ENCODE results near the gene PAXX.
"Not testable (repeated sequence)": the region's sequence is repeated elsewhere in the genome, so short reads cannot be mapped to it uniquely, and the experiment has no call there.

The PAXX gene

GRCh38 chr9:137031904-137032640 lies 39.9 kb downstream of the PAXX start, which contains the start of gene FUT7:
Gene FUT7, minus strand, starts transcription at chr9:137032088. Its CDS starts 97 bp downstream, at chr9:137031991.
- DNase-seq = no peak

DNA sequence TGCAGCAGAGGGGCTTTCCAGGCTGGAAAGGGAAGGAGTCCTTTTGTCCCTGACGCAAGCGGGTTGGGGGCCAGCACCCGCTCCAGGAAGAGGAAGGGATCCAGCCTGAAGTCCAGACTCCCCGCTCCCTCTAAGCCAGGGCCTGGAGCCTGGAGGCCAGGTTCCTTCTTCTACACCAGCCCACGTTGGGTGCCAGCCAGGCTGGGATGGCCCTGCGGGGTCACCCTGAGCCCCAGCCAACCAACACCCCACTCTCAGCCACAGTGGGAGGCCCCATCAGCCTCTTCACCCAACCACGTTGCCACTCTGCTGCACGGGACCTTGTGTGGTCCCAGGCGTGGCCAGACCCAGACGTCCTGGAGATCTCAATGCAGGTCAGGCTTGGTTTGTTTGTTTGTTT lies 40.6 kb downstream of the PAXX start:
- DNase-seq = no peak

DNA sequence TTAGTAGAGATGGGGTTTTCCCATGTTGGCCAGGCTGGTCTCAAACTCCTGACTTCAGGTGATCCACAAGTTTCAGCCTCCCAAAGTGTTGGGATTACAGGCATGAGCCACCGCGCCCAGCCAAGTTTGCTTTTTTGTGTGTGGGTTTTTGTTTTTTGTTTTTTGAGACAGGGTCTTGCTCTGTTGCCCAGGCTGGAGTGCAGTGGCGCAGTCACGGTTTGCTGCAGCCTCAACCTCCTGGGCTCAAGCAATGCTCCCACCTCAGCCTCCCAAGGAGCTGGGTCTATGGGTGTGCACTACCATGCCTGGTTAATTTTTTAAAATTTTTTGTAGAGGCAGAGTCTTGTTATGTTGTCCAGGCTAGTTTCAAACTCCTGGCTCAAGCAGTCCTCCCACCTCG lies 41.3 kb downstream of the PAXX start:
- DNase-seq = not testable (repeated sequence)

DNA sequence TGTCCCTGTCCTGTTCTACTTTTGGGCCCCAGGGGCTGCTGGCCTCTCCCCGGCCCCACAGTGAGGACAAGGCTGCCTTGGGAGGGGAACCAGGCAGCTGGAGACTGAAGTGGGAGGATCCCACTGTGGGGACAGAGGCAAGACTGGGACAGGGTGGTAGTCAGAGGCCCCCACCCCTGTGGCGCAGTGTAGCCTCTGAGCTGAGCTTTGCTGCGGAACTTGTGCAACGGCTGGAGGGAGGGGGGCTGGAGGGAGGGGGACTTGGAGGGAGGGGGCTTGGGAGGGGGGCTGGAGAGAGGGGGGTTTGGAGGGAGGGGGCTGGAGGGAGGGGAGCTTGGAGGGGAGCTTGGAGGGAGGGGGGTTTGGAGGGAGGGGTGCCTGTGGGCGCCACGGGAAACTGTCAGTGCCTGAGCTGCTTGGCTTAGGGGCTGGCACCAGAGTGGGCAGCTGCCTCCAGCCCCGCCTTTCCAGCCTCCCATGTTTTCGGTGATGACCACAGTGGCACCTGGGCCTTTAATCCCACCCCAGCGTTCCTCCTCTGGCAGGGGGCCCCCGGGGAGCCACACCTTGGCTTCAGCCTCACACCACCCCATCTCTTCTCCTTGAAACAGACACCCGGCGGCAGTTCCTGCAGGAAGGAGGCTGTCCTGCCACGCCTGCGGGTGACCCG lies 42.0 kb downstream of the PAXX start:
- DNase-seq = no peak

GRCh38 chr9:137034709-137035506 lies 42.7 kb downstream of the PAXX start:
- DNase-seq = peak; percentile 70

DNA sequence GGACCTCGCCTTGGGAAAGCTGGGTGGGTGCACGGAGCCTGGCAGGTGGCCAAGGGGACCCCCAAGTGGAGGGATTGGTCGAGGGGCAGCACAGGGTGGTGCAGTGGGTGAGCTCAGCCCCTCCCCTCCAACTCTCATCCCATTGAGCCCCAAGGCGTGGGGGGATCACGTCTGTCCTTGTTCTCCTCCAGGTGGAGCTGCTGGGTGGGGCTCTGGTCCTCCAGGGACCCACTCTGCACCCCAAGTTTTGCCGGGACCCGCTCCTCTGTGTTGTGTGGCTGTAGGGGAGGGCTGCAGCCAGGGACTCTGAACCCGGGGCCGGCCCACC lies 43.2 kb downstream of the PAXX start:
- DNase-seq = no peak

DNA sequence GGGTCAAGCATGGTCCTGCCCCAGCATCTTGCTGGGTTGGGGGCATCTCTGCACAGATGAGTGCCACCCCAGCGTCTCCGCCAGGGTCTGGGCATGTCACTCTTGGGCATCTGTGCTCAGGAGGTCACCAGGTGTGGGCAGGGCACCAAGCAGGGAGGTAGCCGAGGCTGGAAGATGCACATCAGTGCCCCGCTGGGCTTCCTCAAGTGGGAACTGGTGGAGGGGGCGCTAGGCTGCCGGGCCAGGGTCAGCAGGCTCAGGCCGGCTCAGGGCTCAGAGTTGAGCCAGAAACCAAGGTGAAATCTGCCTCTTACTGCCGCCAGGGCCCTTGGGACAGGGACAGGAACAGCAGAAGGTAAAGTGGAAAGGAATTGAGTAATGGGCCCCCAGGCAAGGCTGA lies 43.7 kb downstream of the PAXX start:
- no peak for DNase-seq

DNA sequence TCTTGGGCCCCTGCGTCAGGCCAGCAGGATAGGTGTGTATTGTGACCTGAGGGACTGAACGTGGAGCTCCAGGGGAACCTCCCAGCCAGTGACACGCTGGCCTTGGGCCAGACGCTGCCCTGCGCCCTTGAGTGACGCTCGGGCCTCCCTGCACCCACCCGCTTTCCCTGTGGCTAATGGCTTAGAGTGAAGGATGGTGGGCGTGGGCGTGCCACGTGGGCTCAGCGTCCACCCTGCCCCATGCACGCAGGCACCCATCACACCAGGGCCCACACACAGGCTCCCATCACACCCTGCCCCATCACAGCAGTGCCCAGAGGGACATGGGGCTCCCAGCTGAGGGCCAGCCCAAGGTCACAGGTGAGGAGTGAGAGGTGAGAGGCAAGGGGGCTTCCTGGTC lies 44.8 kb downstream of the PAXX start:
- DNase-seq = no peak

DNA sequence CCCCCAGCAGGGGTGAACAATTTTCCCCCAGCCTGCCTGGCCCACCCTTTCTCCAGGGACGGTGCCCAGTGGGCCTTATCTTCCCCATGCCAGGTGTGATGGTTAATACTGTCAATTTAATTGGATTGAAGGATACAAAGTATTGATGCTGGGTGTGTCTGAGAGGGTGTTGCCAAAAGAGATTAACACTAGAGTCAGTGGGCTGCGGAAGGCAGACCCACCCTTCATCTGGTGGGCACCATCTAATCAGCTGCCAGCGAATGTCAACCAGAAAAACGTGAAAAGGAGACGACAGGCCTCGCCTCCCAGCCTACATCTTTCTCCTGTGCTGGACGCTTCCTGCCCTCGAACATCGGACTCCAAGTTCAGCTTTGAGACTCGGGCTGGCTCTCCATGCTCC lies 45.3 kb downstream of the PAXX start:
- no peak for DNase-seq

DNA sequence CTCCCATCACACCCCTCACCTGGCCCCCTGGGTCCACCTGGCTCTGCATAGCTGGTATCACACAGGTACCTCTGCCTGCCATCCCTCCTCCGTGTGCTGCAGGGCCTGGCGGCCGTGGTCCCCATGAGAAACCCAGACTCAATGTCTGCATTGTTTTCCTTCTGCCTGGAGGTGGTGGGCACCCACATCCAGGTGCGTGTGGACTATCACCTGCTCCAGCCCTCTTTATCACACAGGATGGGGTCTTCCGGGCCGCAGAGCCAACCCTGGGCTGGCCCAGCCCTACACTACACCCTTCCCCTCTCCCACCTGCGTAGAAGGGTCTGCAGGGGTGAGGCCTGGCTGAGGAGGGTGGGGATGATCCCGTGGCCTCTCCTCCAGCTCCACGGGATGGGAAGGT lies 46.7 kb downstream of the PAXX start:
- no peak for DNase-seq

- no peak for DNase-seq
Observed at GRCh38 chr9:137039611-137040366, 47.6 kb downstream of the PAXX start.

- DNase-seq = no peak
Observed at GRCh38 chr9:137040568-137040967, 48.3 kb downstream of the PAXX start.

DNA sequence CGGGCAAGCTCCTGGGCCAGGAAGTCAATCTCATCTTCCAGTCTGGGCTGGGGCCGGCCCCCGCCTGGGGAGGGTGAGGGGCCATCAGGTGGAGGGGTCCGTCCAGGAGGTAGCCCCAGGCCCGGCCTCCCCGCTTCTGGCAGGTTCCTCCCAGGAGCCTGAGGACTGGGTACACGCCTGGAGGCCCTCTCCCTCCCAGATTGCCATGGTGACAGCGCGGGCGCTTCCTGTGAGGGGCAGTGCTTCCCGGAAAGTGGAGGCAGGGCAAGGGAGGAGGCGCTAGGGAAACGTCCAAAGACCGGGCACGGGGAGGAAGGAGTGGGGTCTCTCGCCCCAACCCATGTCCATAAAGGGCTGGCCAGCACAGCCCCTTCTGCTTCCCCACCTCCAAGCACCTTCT lies 48.9 kb downstream of the PAXX start:
- DNase-seq = no peak

GRCh38 chr9:137042751-137043727 lies 50.8 kb downstream of the PAXX start:
- DNase-seq = no peak

All from right kidney (tissue), 1 donor.